ENCODE data around the gene CSTB. TPM values are rescaled to one million over a fixed set of nuclear protein-coding genes. Genes with fewer than 3 reads are reported as not detected.

CSTB gene
- polyA plus RNA-seq, 4 donors: 42.1 to 109 (median 61.5) TPM

DNA sequence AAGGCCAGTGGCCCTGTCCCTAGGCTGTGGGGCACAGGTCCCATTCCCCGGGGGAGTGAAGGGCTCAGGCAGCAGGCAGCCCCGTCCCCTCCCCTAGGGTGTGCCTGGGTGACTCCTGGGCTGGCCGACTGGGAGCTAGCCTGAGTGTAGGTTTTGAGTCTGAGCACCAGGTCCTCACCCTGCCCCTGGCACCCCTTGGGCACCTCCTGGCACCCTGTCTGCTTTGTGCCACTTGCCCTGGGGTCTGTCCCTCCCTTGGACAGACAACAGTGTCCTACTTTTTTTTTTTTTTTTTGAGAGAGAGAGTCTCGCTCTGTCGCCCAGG lies 37.5 kb upstream of the CSTB start:
- WGBS, 3 donors: 71 to 85% (median 79%) methylated on average over 3 to 5 of the region's 5 CpGs
- no peak for FAIRE-seq
- no peak overlapping the region for H3K27ac ChIP-seq (ENCODE audit: low read depth in 1 of 3, low read length in 2 of 3)
- peaks cover 0 to 5% of the 10 kb centered on the region in 2 donors for H3K9me3 ChIP-seq (ENCODE audit: control insufficient read depth in 2 of 2, insufficient read depth in 1 of 2, low read depth in 1 of 2, low read length in 1 of 2)
- H3K4me1 ChIP-seq (ENCODE audit: control insufficient read depth in 3 of 3, insufficient read depth in 2 of 3, low read depth in 1 of 3, low read length in 2 of 3): peaks cover 0 to 7% (median 3%) of the 10 kb centered on the region in 3 donors
- no peaks in the 10 kb centered on the region for H3K27me3 ChIP-seq (ENCODE audit: control insufficient read depth in 3 of 3, insufficient read depth in 3 of 3, low read length in 3 of 3)
- DNase-seq: no peak
- H3K4me3 ChIP-seq (ENCODE audit: low read depth in 1 of 3, low read length in 3 of 3): no peak overlapping the region
- no peaks in the 10 kb centered on the region for H3K36me3 ChIP-seq (ENCODE audit: control insufficient read depth in 3 of 3, insufficient read depth in 2 of 3, low read depth in 1 of 3, low read length in 3 of 3)

GRCh38 chr21:43812957-43813655 lies 37.0 kb upstream of the CSTB start:
- Histone ChIP-seq H3K36me3 (ENCODE audit: control insufficient read depth in 3 of 3, insufficient read depth in 2 of 3, low read depth in 1 of 3, low read length in 3 of 3) (no peaks in the 10 kb centered on the region), H3K27me3 (ENCODE audit: control insufficient read depth in 3 of 3, insufficient read depth in 3 of 3, low read length in 3 of 3) (no peaks in the 10 kb centered on the region), H3K4me3 (ENCODE audit: low read depth in 1 of 3, low read length in 3 of 3) (no peak overlapping the region), H3K9me3 (ENCODE audit: control insufficient read depth in 2 of 2, insufficient read depth in 1 of 2, low read depth in 1 of 2, low read length in 1 of 2) (no peaks in the 10 kb centered on the region), H3K4me1 (ENCODE audit: control insufficient read depth in 3 of 3, insufficient read depth in 2 of 3, low read depth in 1 of 3, low read length in 2 of 3) (peaks cover 0 to 7% (median 3%) of the 10 kb centered on the region in 3 donors), H3K27ac (ENCODE audit: low read depth in 1 of 3, low read length in 2 of 3) (no peak overlapping the region)
- FAIRE-seq: no peak
- no peak for DNase-seq
- 76 to 91% (median 88%) methylated on average over 18 to 19 of the region's 19 CpGs for WGBS, 3 donors

DNA sequence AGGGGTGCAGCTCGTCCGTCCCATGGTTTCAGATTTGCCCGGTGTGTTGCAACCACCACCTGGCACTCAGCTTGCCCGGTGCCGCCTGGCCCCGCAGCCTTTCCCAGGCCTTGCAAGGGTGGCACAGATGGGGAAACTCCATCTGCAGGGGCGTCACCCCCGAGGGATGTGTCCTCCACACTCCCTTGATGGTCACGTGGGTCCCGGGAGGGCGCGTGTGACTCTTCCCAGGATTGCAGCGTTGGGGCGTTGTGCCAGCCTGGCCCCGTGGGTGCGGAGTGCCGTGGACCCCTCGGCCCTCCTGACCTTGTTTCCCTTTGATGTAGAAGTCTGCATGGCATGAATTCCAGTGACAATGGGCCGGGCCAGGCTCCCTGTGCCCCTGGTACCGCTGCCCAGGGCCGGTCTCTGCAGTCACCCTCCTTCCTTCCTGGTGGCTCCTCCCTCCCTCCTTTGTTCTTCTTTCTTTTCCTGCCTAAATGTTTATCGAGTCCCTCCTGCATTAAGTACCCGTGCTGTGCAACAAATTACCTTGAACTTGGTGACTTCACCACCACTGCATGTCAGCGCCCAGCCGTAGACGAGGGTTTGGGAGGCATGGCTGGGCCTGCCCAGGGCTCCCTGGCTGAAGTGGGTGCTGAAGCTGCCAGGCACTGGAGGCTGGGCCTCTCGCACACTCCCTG lies 36.2 kb upstream of the CSTB start:
- Histone ChIP-seq H3K27me3 (ENCODE audit: control insufficient read depth in 3 of 3, insufficient read depth in 3 of 3, low read length in 3 of 3) (no peaks in the 10 kb centered on the region), H3K4me1 (ENCODE audit: control insufficient read depth in 3 of 3, insufficient read depth in 2 of 3, low read depth in 1 of 3, low read length in 2 of 3) (peaks cover 0 to 7% (median 3%) of the 10 kb centered on the region in 3 donors), H3K36me3 (ENCODE audit: control insufficient read depth in 3 of 3, insufficient read depth in 2 of 3, low read depth in 1 of 3, low read length in 3 of 3) (peaks cover 0 to 2% (median 0%) of the 10 kb centered on the region in 3 donors), H3K9me3 (ENCODE audit: control insufficient read depth in 2 of 2, insufficient read depth in 1 of 2, low read depth in 1 of 2, low read length in 1 of 2) (no peaks in the 10 kb centered on the region), H3K4me3 (ENCODE audit: low read depth in 1 of 3, low read length in 3 of 3) (no peak overlapping the region), H3K27ac (ENCODE audit: low read depth in 1 of 3, low read length in 2 of 3) (no peak overlapping the region)
- WGBS, 3 donors: 12 to 44% (median 37%) methylated on average over 26 to 27 of the region's 27 CpGs
- peak in 1 of 2 donors; percentile 53 for DNase-seq
- no peak for FAIRE-seq

- H3K36me3 ChIP-seq (ENCODE audit: control insufficient read depth in 3 of 3, insufficient read depth in 2 of 3, low read depth in 1 of 3, low read length in 3 of 3): peaks cover 0 to 8% (median 0%) of the 10 kb centered on the region in 3 donors
- no peaks in the 10 kb centered on the region for H3K9me3 ChIP-seq (ENCODE audit: control insufficient read depth in 2 of 2, insufficient read depth in 1 of 2, low read depth in 1 of 2, low read length in 1 of 2)
- DNase-seq (no peak), FAIRE-seq (no peak)
- no peaks in the 10 kb centered on the region for H3K27me3 ChIP-seq (ENCODE audit: control insufficient read depth in 3 of 3, insufficient read depth in 3 of 3, low read length in 3 of 3)
- H3K4me1 ChIP-seq (ENCODE audit: control insufficient read depth in 3 of 3, insufficient read depth in 2 of 3, low read depth in 1 of 3, low read length in 2 of 3): peaks cover 0 to 4% (median 3%) of the 10 kb centered on the region in 3 donors
- H3K27ac ChIP-seq (ENCODE audit: low read depth in 1 of 3, low read length in 2 of 3): no peak overlapping the region
- WGBS, 3 donors: 29 to 69% (median 53%) methylated on average over 18 to 24 of the region's 24 CpGs
- H3K4me3 ChIP-seq (ENCODE audit: low read depth in 1 of 3, low read length in 3 of 3): no peak overlapping the region
These were observed 35.4 kb upstream of the CSTB start for GRCh38 chr21:43811262-43812105.

DNA sequence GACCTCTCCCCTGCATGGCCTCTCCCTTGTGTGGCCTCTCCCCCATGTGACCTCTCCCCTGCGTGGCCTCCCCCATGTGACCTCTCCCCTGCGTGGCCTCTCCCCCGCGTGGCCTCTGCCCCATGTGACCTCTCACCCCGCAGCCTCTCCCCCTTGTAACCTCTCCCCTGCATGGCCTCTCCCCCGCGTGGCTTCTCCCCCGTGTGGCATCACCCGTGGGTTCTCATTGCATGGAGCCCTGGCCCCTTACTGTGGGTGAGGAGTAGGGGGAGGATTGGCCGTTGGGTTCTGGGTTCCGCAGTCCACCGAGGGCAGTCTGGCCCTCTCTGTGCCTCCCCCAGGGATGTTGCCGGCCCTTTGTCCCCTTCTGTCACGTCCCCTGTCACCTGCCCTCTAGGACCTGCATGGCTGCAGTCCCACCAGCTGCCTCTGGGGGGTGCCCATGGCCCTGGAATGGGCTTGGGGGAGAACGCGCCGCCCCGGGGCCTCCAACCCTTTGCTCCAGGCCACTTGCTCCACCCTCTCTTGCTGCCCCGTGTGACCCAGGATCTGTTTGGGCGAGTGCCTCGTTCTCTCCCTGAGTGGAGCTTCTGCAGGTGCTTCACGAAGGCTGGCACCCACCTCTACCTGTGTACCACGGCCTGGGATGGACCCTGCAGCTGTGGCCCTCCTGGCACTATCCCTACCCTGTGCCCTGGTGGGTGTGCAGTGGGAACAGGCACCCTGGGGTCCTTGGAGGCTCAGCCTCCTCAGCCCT lies 34.6 kb upstream of the CSTB start:
- no peak overlapping the region for H3K4me3 ChIP-seq (ENCODE audit: low read depth in 1 of 3, low read length in 3 of 3)
- peaks cover 0 to 16% (median 0%) of the 10 kb centered on the region in 3 donors for H3K36me3 ChIP-seq (ENCODE audit: control insufficient read depth in 3 of 3, insufficient read depth in 2 of 3, low read depth in 1 of 3, low read length in 3 of 3)
- H3K4me1 ChIP-seq (ENCODE audit: control insufficient read depth in 3 of 3, insufficient read depth in 2 of 3, low read depth in 1 of 3, low read length in 2 of 3): peaks cover 0 to 4% (median 3%) of the 10 kb centered on the region in 3 donors
- FAIRE-seq (no peak), DNase-seq (peak; percentile 86 to 89)
- H3K27ac ChIP-seq (ENCODE audit: low read depth in 1 of 3, low read length in 2 of 3): no peak overlapping the region
- H3K9me3 ChIP-seq (ENCODE audit: control insufficient read depth in 2 of 2, insufficient read depth in 1 of 2, low read depth in 1 of 2, low read length in 1 of 2): no peaks in the 10 kb centered on the region
- H3K27me3 ChIP-seq (ENCODE audit: control insufficient read depth in 3 of 3, insufficient read depth in 3 of 3, low read length in 3 of 3): no peaks in the 10 kb centered on the region
- WGBS, 3 donors: 10 to 16% (median 12%) methylated on average over 22 to 23 of the region's 23 CpGs

DNA sequence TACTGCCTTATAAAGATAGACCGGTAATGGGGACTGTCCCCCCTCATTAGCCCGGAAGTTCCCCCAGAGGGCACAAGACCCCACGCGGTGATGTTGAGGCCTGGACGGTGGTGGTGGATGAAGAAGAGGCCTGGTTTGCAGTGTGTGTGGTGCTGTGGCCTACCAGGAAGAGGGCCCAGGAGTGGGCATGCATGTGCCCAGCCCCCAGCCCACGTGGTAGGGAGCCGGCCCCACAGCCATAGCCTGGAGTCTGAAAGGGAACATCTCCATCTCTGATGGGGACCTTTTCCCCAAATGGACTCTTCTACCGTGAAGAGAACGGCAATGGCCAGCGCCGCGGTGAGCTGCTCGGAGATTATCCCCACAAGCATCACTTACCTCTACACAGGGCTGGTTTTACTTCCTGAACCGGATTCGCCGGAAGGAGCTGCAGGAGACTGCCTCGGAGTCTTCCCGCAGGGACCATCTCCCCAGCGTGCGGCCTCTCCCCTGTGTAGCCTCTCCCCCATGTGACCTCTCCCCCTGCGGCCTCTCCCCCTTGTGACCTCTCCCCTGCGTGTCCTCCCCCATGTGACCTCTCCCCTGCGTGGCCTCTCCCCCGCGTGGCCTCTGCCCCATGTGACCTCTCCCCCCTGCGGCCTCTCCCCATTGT lies 33.9 kb upstream of the CSTB start:
- no peak for FAIRE-seq
- Histone ChIP-seq H3K9me3 (ENCODE audit: control insufficient read depth in 2 of 2, insufficient read depth in 1 of 2, low read depth in 1 of 2, low read length in 1 of 2) (no peaks in the 10 kb centered on the region), H3K4me1 (ENCODE audit: control insufficient read depth in 3 of 3, insufficient read depth in 2 of 3, low read depth in 1 of 3, low read length in 2 of 3) (peaks cover 0 to 4% (median 3%) of the 10 kb centered on the region in 3 donors), H3K36me3 (ENCODE audit: control insufficient read depth in 3 of 3, insufficient read depth in 2 of 3, low read depth in 1 of 3, low read length in 3 of 3) (peaks cover 0 to 17% (median 0%) of the 10 kb centered on the region in 3 donors), H3K27me3 (ENCODE audit: control insufficient read depth in 3 of 3, insufficient read depth in 3 of 3, low read length in 3 of 3) (no peaks in the 10 kb centered on the region), H3K4me3 (ENCODE audit: low read depth in 1 of 3, low read length in 3 of 3) (no peak overlapping the region), H3K27ac (ENCODE audit: low read depth in 1 of 3, low read length in 2 of 3) (no peak overlapping the region)
- 50 to 69% (median 54%) methylated on average over 25 to 26 of the region's 26 CpGs for WGBS, 3 donors
- no peak for DNase-seq

- no peaks in the 10 kb centered on the region for H3K27me3 ChIP-seq (ENCODE audit: control insufficient read depth in 3 of 3, insufficient read depth in 3 of 3, low read length in 3 of 3)
- 83 to 88% (median 85%) methylated on average over 14 to 16 of the region's 16 CpGs for WGBS, 3 donors
- peaks cover 0 to 4% (median 3%) of the 10 kb centered on the region in 3 donors for H3K4me1 ChIP-seq (ENCODE audit: control insufficient read depth in 3 of 3, insufficient read depth in 2 of 3, low read depth in 1 of 3, low read length in 2 of 3)
- no peak overlapping the region for H3K4me3 ChIP-seq (ENCODE audit: low read depth in 1 of 3, low read length in 3 of 3)
- H3K27ac ChIP-seq (ENCODE audit: low read depth in 1 of 3, low read length in 2 of 3): no peak overlapping the region
- DNase-seq (no peak), FAIRE-seq (no peak)
- H3K9me3 ChIP-seq (ENCODE audit: control insufficient read depth in 2 of 2, insufficient read depth in 1 of 2, low read depth in 1 of 2, low read length in 1 of 2): no peaks in the 10 kb centered on the region
- H3K36me3 ChIP-seq (ENCODE audit: control insufficient read depth in 3 of 3, insufficient read depth in 2 of 3, low read depth in 1 of 3, low read length in 3 of 3): peaks cover 0 to 21% (median 0%) of the 10 kb centered on the region in 3 donors
These were observed 33.3 kb upstream of the CSTB start for GRCh38 chr21:43809346-43809799.

All from small intestine (tissue), 7 donors.